ENCODE measurements around the gene ENAM. TPM values are rescaled to one million over a fixed set of nuclear protein-coding genes. Genes with fewer than 3 reads are reported as not detected.
A peak's percentile ranks its signal among the peaks of the same experiment; 100 is the strongest.

ENAM gene
- total RNA-seq, 5 donors from 2014 or later (not counting 1 experiment from before 2014, with no cell fraction given) = not detected

DNA sequence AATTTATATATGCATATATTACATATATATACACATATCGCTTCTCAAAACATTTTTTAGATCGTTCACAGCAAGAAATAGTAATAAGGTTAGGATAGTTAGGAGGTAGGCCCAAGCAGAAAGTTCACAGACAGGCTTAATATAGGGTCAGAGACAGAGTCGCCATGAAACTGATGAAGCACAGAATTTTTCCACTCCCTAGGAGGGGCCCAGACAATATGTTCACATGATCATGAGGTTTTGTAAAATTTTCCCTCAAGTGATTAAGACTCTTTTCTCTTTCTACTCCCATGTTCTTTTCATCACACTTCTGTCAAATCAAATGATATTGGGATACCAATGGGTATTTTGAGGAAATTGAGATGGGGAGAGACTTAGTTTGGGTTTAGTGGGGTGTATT is 5.2 kb upstream of the ENAM start:
- H3K36me3 Mint-ChIP-seq = no peaks in the 10 kb centered on the region
- no peak overlapping the region for H3K4me3 Mint-ChIP-seq
- H3K9me3 Mint-ChIP-seq = peaks cover 0 to 5% (median 3%) of the 10 kb centered on the region in 3 donors
- no peak for DNase-seq
- ATAC-seq (replicated peaks in 1 of 4) = peak in 2 of 4 experiments; percentile 30 to 39
- Histone ChIP-seq H3K27me3 (replicated peaks in 1 of 2; ENCODE audit: control insufficient read depth in 2 of 2, extremely low read depth in 1 of 2, insufficient read depth in 2 of 2, low read length in 1 of 2) (no peaks in the 10 kb centered on the region), H3K4me1 (ENCODE audit: control insufficient read depth in 1 of 2, extremely low read depth in 1 of 2, insufficient read depth in 2 of 2, low read length in 2 of 2) (no peaks in the 10 kb centered on the region), H3K36me3 (ENCODE audit: control insufficient read depth in 2 of 2, extremely low read depth in 1 of 2, insufficient read depth in 1 of 2, low read length in 1 of 2) (no peaks in the 10 kb centered on the region), H3K4me3 (ENCODE audit: control insufficient read depth in 1 of 2, extremely low read depth in 1 of 2, low read length in 1 of 2) (no peak overlapping the region), H3K27ac (ENCODE audit: low read length) (no peak overlapping the region), H3K9me3 (no peaks in the 10 kb centered on the region)
- no peaks in the 10 kb centered on the region for H3K4me1 Mint-ChIP-seq
- no CpG with 5 or more reads among the region's 3 CpGs for WGBS (ENCODE audit: insufficient coverage)
- no peaks in the 10 kb centered on the region for H3K27me3 Mint-ChIP-seq
- CTCF ChIA-PET = no interaction called here
- H3K27ac Mint-ChIP-seq = no peak overlapping the region
- POLR2A ChIA-PET = no interaction called here

DNA sequence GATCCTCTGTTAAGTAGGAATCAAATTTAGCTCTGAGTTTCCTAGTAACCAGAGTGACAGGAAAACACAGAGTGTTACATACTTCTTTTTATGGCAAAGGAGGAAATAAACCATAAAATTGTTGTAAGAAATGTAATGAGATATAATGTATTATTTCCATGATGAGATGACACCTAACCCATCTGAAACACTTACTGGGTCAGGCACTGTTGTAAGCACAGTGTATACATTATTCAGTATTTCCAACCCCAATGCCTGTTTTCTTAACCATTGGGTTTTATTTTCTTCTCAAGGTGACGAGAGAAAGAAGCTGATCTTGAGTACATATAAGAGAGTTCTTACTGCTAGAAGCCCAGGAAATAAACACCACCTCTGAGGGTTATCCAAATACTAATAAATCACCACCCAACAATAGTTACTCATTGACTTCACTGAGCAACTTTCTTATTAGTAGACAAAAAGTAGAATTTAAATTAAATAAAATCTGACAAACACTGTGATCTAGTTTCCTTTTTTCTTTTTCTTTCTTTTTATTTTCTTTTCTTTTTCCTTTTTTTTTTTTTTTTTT is 4.2 kb upstream of the ENAM start:
- CTCF ChIA-PET = interaction anchor here in 1 of 2 donors (0.5 kb wide), 1 partner anchor 278 kb away, joined by 3 read pairs; the partner anchor contains the start of gene MOB1B
- peaks cover 3 to 7% (median 5%) of the 10 kb centered on the region in 3 donors for H3K4me1 Mint-ChIP-seq
- no peak overlapping the region for H3K27ac Mint-ChIP-seq
- peak in 1 of 4 experiments; percentile 38 for ATAC-seq (replicated peaks in 1 of 4)
- H3K27me3 ChIP-seq (replicated peaks in 1 of 2; ENCODE audit: control insufficient read depth in 2 of 2, extremely low read depth in 1 of 2, insufficient read depth in 2 of 2, low read length in 1 of 2) = no peaks in the 10 kb centered on the region
- H3K9me3 Mint-ChIP-seq = no peaks in the 10 kb centered on the region
- POLR2A ChIA-PET = interaction anchor here in 1 of 2 donors (0.7 kb wide), 1 partner anchor 30 kb away, joined by 9 read pairs; no protein-coding TSS in a partner anchor
- no peaks in the 10 kb centered on the region for H3K36me3 Mint-ChIP-seq
- no peak for DNase-seq
- H3K27ac ChIP-seq (ENCODE audit: low read length) = no peak overlapping the region
- H3K4me3 Mint-ChIP-seq = no peak overlapping the region
- H3K27me3 Mint-ChIP-seq = no peaks in the 10 kb centered on the region
- WGBS (ENCODE audit: insufficient coverage) = no CpG with 5 or more reads among the region's 1 CpG
- no peaks in the 10 kb centered on the region for H3K9me3 ChIP-seq
- H3K36me3 ChIP-seq (ENCODE audit: control insufficient read depth in 2 of 2, extremely low read depth in 1 of 2, insufficient read depth in 1 of 2, low read length in 1 of 2) = no peaks in the 10 kb centered on the region
- no peaks in the 10 kb centered on the region for H3K4me1 ChIP-seq (ENCODE audit: control insufficient read depth in 1 of 2, extremely low read depth in 1 of 2, insufficient read depth in 2 of 2, low read length in 2 of 2)
- H3K4me3 ChIP-seq (ENCODE audit: control insufficient read depth in 1 of 2, extremely low read depth in 1 of 2, low read length in 1 of 2) = no peak overlapping the region

DNA sequence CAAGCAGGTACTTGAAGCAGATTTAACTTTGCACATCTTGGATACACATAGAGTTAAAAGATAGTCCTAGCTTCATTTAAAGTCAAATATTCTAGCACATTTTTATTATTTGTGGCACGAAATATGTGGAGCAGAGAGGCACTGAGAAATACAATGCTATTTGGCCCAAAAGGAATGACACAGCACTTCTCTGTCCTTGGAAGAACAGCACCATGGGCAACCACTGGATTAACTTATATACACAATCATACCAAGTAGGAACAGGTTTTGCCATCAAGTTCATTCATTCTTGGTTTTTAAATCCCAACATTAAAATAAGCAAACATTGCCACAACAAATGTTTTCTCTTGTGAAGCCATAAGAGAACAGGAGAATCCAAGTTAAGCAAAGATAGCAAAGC is 924 bp upstream of the ENAM start:
- Histone ChIP-seq H3K9me3 (no peaks in the 10 kb centered on the region), H3K36me3 (ENCODE audit: control insufficient read depth in 2 of 2, extremely low read depth in 1 of 2, insufficient read depth in 1 of 2, low read length in 1 of 2) (no peaks in the 10 kb centered on the region), H3K4me1 (ENCODE audit: control insufficient read depth in 1 of 2, extremely low read depth in 1 of 2, insufficient read depth in 2 of 2, low read length in 2 of 2) (no peaks in the 10 kb centered on the region), H3K27me3 (replicated peaks in 1 of 2; ENCODE audit: control insufficient read depth in 2 of 2, extremely low read depth in 1 of 2, insufficient read depth in 2 of 2, low read length in 1 of 2) (no peaks in the 10 kb centered on the region), H3K27ac (ENCODE audit: low read length) (no peak overlapping the region), H3K4me3 (ENCODE audit: control insufficient read depth in 1 of 2, extremely low read depth in 1 of 2, low read length in 1 of 2) (no peak overlapping the region)
- H3K4me3 Mint-ChIP-seq = no peak overlapping the region
- WGBS (ENCODE audit: insufficient coverage) = no CpG with 5 or more reads among the region's 1 CpG
- no peak overlapping the region for H3K27ac Mint-ChIP-seq
- ATAC-seq (replicated peaks in 1 of 4) = no peak
- no peaks in the 10 kb centered on the region for H3K36me3 Mint-ChIP-seq
- peaks cover 3 to 8% (median 6%) of the 10 kb centered on the region in 3 donors for H3K4me1 Mint-ChIP-seq
- ChIA-PET POLR2A (no interaction called here), CTCF (interaction anchor here in 1 of 2 donors (0.7 kb wide), 1 partner anchor 1645 kb away, joined by 3 read pairs; no protein-coding TSS in a partner anchor)
- H3K27me3 Mint-ChIP-seq = no peaks in the 10 kb centered on the region
- no peak for DNase-seq
- no peaks in the 10 kb centered on the region for H3K9me3 Mint-ChIP-seq

DNA sequence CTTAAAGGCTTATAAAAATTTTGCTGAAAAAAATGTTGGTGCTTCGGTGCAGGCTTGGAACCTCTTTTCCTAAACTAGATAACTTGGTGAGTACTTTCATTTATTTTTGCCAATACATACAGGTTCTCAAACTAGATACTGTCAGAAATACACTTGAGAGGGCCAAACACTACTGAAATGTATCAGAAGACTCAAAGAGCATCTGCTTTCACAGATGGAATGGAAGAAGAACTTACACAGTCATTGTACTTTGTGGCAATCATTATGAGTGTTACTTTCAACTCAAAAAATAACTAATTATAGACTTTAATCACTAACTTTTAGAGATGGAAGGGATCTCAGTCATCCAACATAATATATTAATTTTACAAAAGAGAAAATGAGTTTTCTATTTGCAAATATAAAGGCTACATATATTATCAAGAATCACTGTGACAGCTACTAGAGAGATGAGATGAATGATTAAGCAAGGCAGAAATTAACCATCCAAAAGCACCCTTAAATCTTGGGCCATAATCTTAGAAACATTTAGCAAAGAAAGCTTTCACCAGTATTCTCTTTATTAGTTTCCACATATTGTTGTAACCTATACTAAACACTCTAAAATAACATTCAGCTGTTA is 1.0 kb downstream of the ENAM start:
- no peak overlapping the region for H3K27ac ChIP-seq (ENCODE audit: low read length)
- Mint-ChIP-seq H3K9me3 (no peaks in the 10 kb centered on the region), H3K27ac (no peak overlapping the region), H3K4me1 (peaks cover 3 to 8% (median 6%) of the 10 kb centered on the region in 3 donors), H3K27me3 (peaks cover 9% of the 10 kb centered on the region in 2 donors), H3K36me3 (no peaks in the 10 kb centered on the region), H3K4me3 (no peak overlapping the region)
- H3K9me3 ChIP-seq = no peaks in the 10 kb centered on the region
- DNase-seq = no peak
- H3K4me3 ChIP-seq (ENCODE audit: control insufficient read depth in 1 of 2, extremely low read depth in 1 of 2, low read length in 1 of 2) = no peak overlapping the region
- H3K36me3 ChIP-seq (ENCODE audit: control insufficient read depth in 2 of 2, extremely low read depth in 1 of 2, insufficient read depth in 1 of 2, low read length in 1 of 2) = no peaks in the 10 kb centered on the region
- no peaks in the 10 kb centered on the region for H3K27me3 ChIP-seq (replicated peaks in 1 of 2; ENCODE audit: control insufficient read depth in 2 of 2, extremely low read depth in 1 of 2, insufficient read depth in 2 of 2, low read length in 1 of 2)
- no peaks in the 10 kb centered on the region for H3K4me1 ChIP-seq (ENCODE audit: control insufficient read depth in 1 of 2, extremely low read depth in 1 of 2, insufficient read depth in 2 of 2, low read length in 2 of 2)
- no peak for ATAC-seq (replicated peaks in 1 of 4)
- ChIA-PET POLR2A (no interaction called here), CTCF (no interaction called here)
- WGBS (ENCODE audit: insufficient coverage) = no CpG with 5 or more reads among the region's 1 CpG

DNA sequence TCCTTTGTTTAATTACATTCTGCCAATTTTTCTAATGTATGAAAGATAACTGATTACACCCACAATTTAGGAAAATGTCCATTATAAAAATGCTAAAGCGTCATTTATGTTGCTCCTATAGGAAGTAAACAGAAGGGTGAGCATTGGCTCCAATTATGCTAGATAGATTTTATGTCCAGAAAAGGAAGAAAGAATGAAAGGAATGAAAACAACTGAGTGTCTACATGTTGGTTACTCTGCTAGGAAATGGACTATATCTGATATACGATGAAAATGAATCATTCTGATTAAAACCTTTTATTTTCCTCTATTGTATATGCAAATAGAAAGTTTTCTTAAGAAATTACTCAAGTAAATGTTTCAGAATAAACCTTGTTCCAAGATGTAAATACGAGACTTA is 1.6 kb downstream of the ENAM start:
- Mint-ChIP-seq H3K4me3 (no peak overlapping the region), H3K36me3 (no peaks in the 10 kb centered on the region), H3K27ac (no peak overlapping the region), H3K27me3 (peaks cover 13% of the 10 kb centered on the region in 2 donors), H3K9me3 (no peaks in the 10 kb centered on the region), H3K4me1 (peaks cover 3 to 8% (median 6%) of the 10 kb centered on the region in 3 donors)
- DNase-seq = no peak
- H3K4me1 ChIP-seq (ENCODE audit: control insufficient read depth in 1 of 2, extremely low read depth in 1 of 2, insufficient read depth in 2 of 2, low read length in 2 of 2) = no peaks in the 10 kb centered on the region
- no peaks in the 10 kb centered on the region for H3K27me3 ChIP-seq (replicated peaks in 1 of 2; ENCODE audit: control insufficient read depth in 2 of 2, extremely low read depth in 1 of 2, insufficient read depth in 2 of 2, low read length in 1 of 2)
- H3K27ac ChIP-seq (ENCODE audit: low read length) = no peak overlapping the region
- WGBS (ENCODE audit: insufficient coverage) = no CpG with 5 or more reads among the region's 3 CpGs
- ChIA-PET CTCF (no interaction called here), POLR2A (no interaction called here)
- no peaks in the 10 kb centered on the region for H3K36me3 ChIP-seq (ENCODE audit: control insufficient read depth in 2 of 2, extremely low read depth in 1 of 2, insufficient read depth in 1 of 2, low read length in 1 of 2)
- no peaks in the 10 kb centered on the region for H3K9me3 ChIP-seq
- ATAC-seq (replicated peaks in 1 of 4) = no peak
- no peak overlapping the region for H3K4me3 ChIP-seq (ENCODE audit: control insufficient read depth in 1 of 2, extremely low read depth in 1 of 2, low read length in 1 of 2)

DNA sequence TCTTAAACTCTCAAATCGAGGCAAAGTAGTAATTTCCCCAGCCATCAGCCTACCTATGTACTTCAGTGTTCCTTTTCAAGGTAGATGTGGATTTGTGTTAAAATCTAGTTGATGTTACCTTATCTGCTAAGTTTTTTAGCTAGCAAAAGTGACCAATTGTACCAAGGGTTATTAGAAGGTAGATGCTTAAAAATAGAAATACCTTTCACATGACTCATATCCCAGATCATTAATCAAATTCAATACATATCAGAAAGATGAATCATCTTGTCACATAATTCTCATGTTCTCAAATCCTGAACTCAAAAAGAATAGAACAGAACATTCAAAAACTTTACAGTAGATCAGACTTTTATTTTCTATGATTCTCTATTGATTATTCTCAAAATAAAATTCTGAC is 3.5 kb downstream of the ENAM start:
- H3K9me3 Mint-ChIP-seq = no peaks in the 10 kb centered on the region
- POLR2A ChIA-PET = interaction anchor here in 1 of 2 donors (0.7 kb wide), 1 partner anchor 47 kb away, joined by 5 read pairs; no protein-coding TSS in a partner anchor
- no peak overlapping the region for H3K4me3 Mint-ChIP-seq
- H3K27ac Mint-ChIP-seq = no peak overlapping the region
- no peaks in the 10 kb centered on the region for H3K36me3 Mint-ChIP-seq
- Histone ChIP-seq H3K36me3 (ENCODE audit: control insufficient read depth in 2 of 2, extremely low read depth in 1 of 2, insufficient read depth in 1 of 2, low read length in 1 of 2) (no peaks in the 10 kb centered on the region), H3K4me3 (ENCODE audit: control insufficient read depth in 1 of 2, extremely low read depth in 1 of 2, low read length in 1 of 2) (no peak overlapping the region), H3K9me3 (no peaks in the 10 kb centered on the region), H3K4me1 (ENCODE audit: control insufficient read depth in 1 of 2, extremely low read depth in 1 of 2, insufficient read depth in 2 of 2, low read length in 2 of 2) (no peaks in the 10 kb centered on the region), H3K27ac (ENCODE audit: low read length) (no peak overlapping the region), H3K27me3 (replicated peaks in 1 of 2; ENCODE audit: control insufficient read depth in 2 of 2, extremely low read depth in 1 of 2, insufficient read depth in 2 of 2, low read length in 1 of 2) (no peaks in the 10 kb centered on the region)
- no CpG with 5 or more reads among the region's 1 CpG for WGBS (ENCODE audit: insufficient coverage)
- DNase-seq = no peak
- ATAC-seq (replicated peaks in 1 of 4) = no peak
- H3K4me1 Mint-ChIP-seq = peaks cover 3 to 8% (median 6%) of the 10 kb centered on the region in 3 donors
- CTCF ChIA-PET = no interaction called here
- H3K27me3 Mint-ChIP-seq = peaks cover 13% of the 10 kb centered on the region in 2 donors

All from T-cell (primary cell).